Measurements from ENCODE around the gene CD320. TPM values are rescaled to one million over a fixed set of nuclear protein-coding genes. Genes with fewer than 3 reads are reported as not detected.

CD320 gene
- total RNA-seq, 1 donor from 2014 or later: 55.2 TPM

- DNase-seq (ENCODE audit: low spot score): no peak
Measured at GRCh38 chr19:8255426-8256125, 52.6 kb downstream of the CD320 start.

GRCh38 chr19:8254286-8255001 lies 53.7 kb downstream of the CD320 start:
- DNase-seq (ENCODE audit: low spot score): no peak

- DNase-seq (ENCODE audit: low spot score): no peak
Measured at GRCh38 chr19:8253678-8254077, 54.5 kb downstream of the CD320 start.

GRCh38 chr19:8252922-8253589 lies 55.1 kb downstream of the CD320 start:
- peak; percentile 92 for DNase-seq (ENCODE audit: low spot score)

Other genes starting within 250 kb of the CD320 start
- not detected for gene FBN3, start 158.8 kb downstream of the CD320 start, total RNA-seq
- 41.5 TPM for gene CERS4, start 99.0 kb downstream of the CD320 start, total RNA-seq
- 39.9 TPM for gene NDUFA7, start 13.0 kb upstream of the CD320 start, total RNA-seq
- gene RPS28, start 13.1 kb upstream of the CD320 start, total RNA-seq: 1,239 TPM
- 28.6 TPM for gene KANK3, start 34.9 kb upstream of the CD320 start, total RNA-seq
- gene ANGPTL4, start 55.8 kb upstream of the CD320 start, total RNA-seq: 753 TPM
- 100 TPM for gene RAB11B, start 82.0 kb upstream of the CD320 start, total RNA-seq
- gene MARCHF2, start 104.9 kb upstream of the CD320 start, total RNA-seq: 101 TPM
- gene HNRNPM, start 136.6 kb upstream of the CD320 start, total RNA-seq: 145 TPM
- 4.5 TPM for gene PRAM1, start 194.3 kb upstream of the CD320 start, total RNA-seq
- gene ZNF414, start 205.8 kb upstream of the CD320 start, total RNA-seq: 18.5 TPM